T-cell (primary cell): ENCODE data around the gene NELFB. TPM values are rescaled to one million over a fixed set of nuclear protein-coding genes. Genes with fewer than 3 reads are reported as not detected.

Source experiments
- ATAC-seq, 4 experiments: fragments of 200-7000 bp in 3 of 4; fragments of 150-1000 bp in 1 of 4; cut with Tn5 transposase; replicated peaks in 1 of 4; 1 replicate in 3 of 4; 2 replicates in 1 of 4; pipeline ENCODE4 v1.10.0; 2021; ENCODE audit warnings: moderate library complexity in 3 of 4, mild to moderate bottlenecking in 2 of 4, moderate number of reproducible peaks in 1 of 4
- CTCF ChIA-PET, 2 donors: fragments of 300-600 bp; sonication (Branson Sonifier 250); formaldehyde crosslinking; loops; one replicate each; lab custom pipeline; 2022; ENCODE audit warnings: antibody characterized with exemption in 2 of 2; lab: Charles Lee
- POLR2A ChIA-PET, 2 donors: fragments of 300-600 bp; sonication (Branson Sonifier 250); formaldehyde crosslinking; loops; one replicate each; lab custom pipeline; 2022; ENCODE audit warnings: antibody characterized with exemption in 2 of 2; lab: Charles Lee
- DNase-seq, 35 experiments: peaks; one replicate each; pipeline versions ENCODE4 v3.0.0 to v3.0.0-alpha.2; 2013 to 2023
- H3K27ac ChIP-seq: one replicate; pipeline ENCODE4 v1.5.1; 2013; ENCODE audit warnings: low read length
- H3K27me3 ChIP-seq, 2 experiments: replicated peaks in 1 of 2; 1 replicate in 1 of 2; 2 replicates in 1 of 2; pipeline versions ENCODE4 v1.6.1 to v1.7.0; 2013; ENCODE audit warnings: low read length in 1 of 2, mixed read lengths in 1 of 2; ENCODE audit not compliant: control insufficient read depth in 2 of 2, insufficient read depth in 2 of 2; ENCODE audit errors: extremely low read depth in 1 of 2
- H3K36me3 ChIP-seq, 2 donors: 1 replicate in 1 of 2; 2 replicates in 1 of 2; pipeline versions ENCODE4 v1.6.1 to v1.7.0; 2013; ENCODE audit warnings: low read length in 1 of 2; ENCODE audit not compliant: control insufficient read depth in 2 of 2, insufficient read depth in 1 of 2; ENCODE audit errors: extremely low read depth in 1 of 2
- H3K4me1 ChIP-seq, 2 experiments: 1 replicate in 1 of 2; 2 replicates in 1 of 2; pipeline versions ENCODE4 v1.6.1 to v1.7.0; 2013; ENCODE audit warnings: low read length in 2 of 2, mixed read lengths in 1 of 2; ENCODE audit not compliant: insufficient read depth in 2 of 2, control insufficient read depth in 1 of 2; ENCODE audit errors: extremely low read depth in 1 of 2
- H3K4me3 ChIP-seq, 2 donors: 1 replicate in 1 of 2; 2 replicates in 1 of 2; pipeline versions ENCODE4 v1.5.1 to v1.7.0; 2013; ENCODE audit warnings: mild to moderate bottlenecking in 2 of 2, low read length in 1 of 2, moderate library complexity in 1 of 2; ENCODE audit not compliant: control insufficient read depth in 1 of 2; ENCODE audit errors: extremely low read depth in 1 of 2
- H3K9me3 ChIP-seq: 2 replicates; pipeline ENCODE4 v1.7.0; 2013
- H3K27ac Mint-ChIP-seq, 2 donors: one replicate each; pipeline ENCODE4 v1.8.0; 2020 to 2021; ENCODE audit warnings: mild to moderate bottlenecking in 2 of 2, mixed read lengths in 2 of 2
- H3K27me3 Mint-ChIP-seq, 2 donors: one replicate each; pipeline ENCODE4 v1.8.0; 2021 to 2022; ENCODE audit warnings: mixed read lengths in 2 of 2
- H3K36me3 Mint-ChIP-seq: one replicate; pipeline ENCODE4 v1.8.0; 2021; ENCODE audit warnings: mixed read lengths
- H3K4me1 Mint-ChIP-seq, 3 donors: one replicate each; pipeline ENCODE4 v1.8.0; 2020 to 2022; ENCODE audit warnings: mixed read lengths in 3 of 3, mild to moderate bottlenecking in 1 of 3
- H3K4me3 Mint-ChIP-seq, 3 donors: one replicate each; pipeline ENCODE4 v1.8.0; 2020 to 2022; ENCODE audit warnings: mild to moderate bottlenecking in 3 of 3, mixed read lengths in 3 of 3, moderate library complexity in 3 of 3
- H3K9me3 Mint-ChIP-seq, 3 donors: one replicate each; pipeline ENCODE4 v1.8.0; 2020 to 2022; ENCODE audit warnings: mixed read lengths in 3 of 3
- WGBS: methylation state at CpG from one replicate; pipeline ENCODE4 v1.1.5; 2013; ENCODE audit warnings: missing lambda C conversion rate; ENCODE audit not compliant: insufficient coverage; 5-methylcytosine and 5-hydroxymethylcytosine counted together
- total RNA-seq, 35 experiments: library from RNA in 6 of 35; stranded (reverse) in 6 of 35; fragments of 120-200 nt in 1 of 35; gene quantifications; one replicate each; pipeline versions ENCODE4 v1.2.1 to v1.2.4 and lab custom pipeline; 2013 to 2026

NELFB gene
- total RNA-seq, 5 donors from 2014 or later (not counting 1 experiment from before 2014, with no cell fraction given): 36.1 to 62.2 (median 58.8) TPM

GRCh38 chr9:137310189-137311052 lies 55.3 kb downstream of the NELFB start:
- ATAC-seq (no peak), DNase-seq (no peak)
- H3K4me3 Mint-ChIP-seq: no peak overlapping the region
- no peak overlapping the region for H3K4me3 ChIP-seq
- ChIA-PET CTCF (no interaction called here), POLR2A (no interaction called here)
- H3K9me3 Mint-ChIP-seq: no peaks in the 10 kb centered on the region
- H3K27ac ChIP-seq: no peak overlapping the region
- H3K4me1 Mint-ChIP-seq: peaks cover 0 to 10% (median 5%) of the 10 kb centered on the region in 3 donors
- no peaks in the 10 kb centered on the region for H3K36me3 Mint-ChIP-seq
- H3K4me1 ChIP-seq: peaks cover 7 to 26% of the 10 kb centered on the region in 2 experiments
- no peaks in the 10 kb centered on the region for H3K9me3 ChIP-seq
- H3K36me3 ChIP-seq: no peaks in the 10 kb centered on the region
- peaks cover 0 to 28% of the 10 kb centered on the region in 2 experiments for H3K27me3 ChIP-seq
- no peak overlapping the region for H3K27ac Mint-ChIP-seq
- H3K27me3 Mint-ChIP-seq: peaks cover 0 to 7% of the 10 kb centered on the region in 2 donors
- 73% methylated on average over 14 of the region's 20 CpGs for WGBS

- no peaks in the 10 kb centered on the region for H3K36me3 Mint-ChIP-seq
- Histone ChIP-seq H3K27ac (no peak overlapping the region), H3K36me3 (no peaks in the 10 kb centered on the region), H3K4me1 (peaks cover 1 to 21% of the 10 kb centered on the region in 2 experiments), H3K4me3 (no peak overlapping the region), H3K27me3 (peaks cover 0 to 25% of the 10 kb centered on the region in 2 experiments), H3K9me3 (no peaks in the 10 kb centered on the region)
- ATAC-seq: peak in 2 of 4 experiments; percentile 37 to 57
- H3K27ac Mint-ChIP-seq: no peak overlapping the region
- H3K27me3 Mint-ChIP-seq: peaks cover 0 to 7% of the 10 kb centered on the region in 2 donors
- WGBS: 50% methylated on average over 25 of the region's 27 CpGs
- ChIA-PET CTCF (no interaction called here), POLR2A (no interaction called here)
- no peak overlapping the region for H3K4me3 Mint-ChIP-seq
- H3K4me1 Mint-ChIP-seq: peaks cover 0 to 5% (median 1%) of the 10 kb centered on the region in 3 donors
- peak in 2 of 35 experiments; percentile 38 to 40 for DNase-seq
- H3K9me3 Mint-ChIP-seq: no peaks in the 10 kb centered on the region
Observed at GRCh38 chr9:137311171-137311985, 56.3 kb downstream of the NELFB start.

- H3K27me3 Mint-ChIP-seq: peaks cover 0 to 9% of the 10 kb centered on the region in 2 donors
- 74% methylated on average over 22 of the region's 28 CpGs for WGBS
- H3K4me3 Mint-ChIP-seq: no peak overlapping the region
- peaks cover 0 to 1% (median 0%) of the 10 kb centered on the region in 3 donors for H3K4me1 Mint-ChIP-seq
- DNase-seq (no peak), ATAC-seq (no peak)
- ChIA-PET POLR2A (interaction anchor here in 1 of 2 donors (0.6 kb wide), 1 partner anchor 261 kb away, joined by 10 read pairs; no protein-coding TSS in a partner anchor), CTCF (no interaction called here)
- H3K36me3 ChIP-seq: no peaks in the 10 kb centered on the region
- no peak overlapping the region for H3K27ac ChIP-seq
- H3K4me3 ChIP-seq: no peak overlapping the region
- peaks cover 0 to 31% of the 10 kb centered on the region in 2 experiments for H3K27me3 ChIP-seq
- H3K9me3 ChIP-seq: no peaks in the 10 kb centered on the region
- H3K36me3 Mint-ChIP-seq: no peaks in the 10 kb centered on the region
- H3K27ac Mint-ChIP-seq: no peak overlapping the region
- H3K4me1 ChIP-seq: peaks cover 0 to 23% of the 10 kb centered on the region in 2 experiments
- no peaks in the 10 kb centered on the region for H3K9me3 Mint-ChIP-seq
Observed at GRCh38 chr9:137311986-137312851, 57.1 kb downstream of the NELFB start.

- Histone ChIP-seq H3K27ac (no peak overlapping the region), H3K4me1 (peaks cover 0 to 23% of the 10 kb centered on the region in 2 experiments), H3K27me3 (peaks cover 0 to 38% of the 10 kb centered on the region in 2 experiments), H3K4me3 (no peak overlapping the region), H3K9me3 (no peaks in the 10 kb centered on the region), H3K36me3 (no peaks in the 10 kb centered on the region)
- H3K4me1 Mint-ChIP-seq: no peaks in the 10 kb centered on the region
- ATAC-seq (no peak), DNase-seq (peak in 1 of 35 experiments; percentile 3)
- H3K36me3 Mint-ChIP-seq: no peaks in the 10 kb centered on the region
- CTCF ChIA-PET: no interaction called here
- POLR2A ChIA-PET: interaction anchor here in 1 of 2 donors (0.6 kb wide), 1 partner anchor 261 kb away, joined by 10 read pairs; no protein-coding TSS in a partner anchor
- peaks cover 0 to 9% of the 10 kb centered on the region in 2 donors for H3K27me3 Mint-ChIP-seq
- WGBS: 96% methylated on average over 3 of the region's 6 CpGs
- no peak overlapping the region for H3K27ac Mint-ChIP-seq
- no peaks in the 10 kb centered on the region for H3K9me3 Mint-ChIP-seq
- no peak overlapping the region for H3K4me3 Mint-ChIP-seq
Observed at GRCh38 chr9:137312852-137313325, 57.8 kb downstream of the NELFB start.

GRCh38 chr9:137313326-137313936 lies 58.3 kb downstream of the NELFB start:
- Histone ChIP-seq H3K27ac (no peak overlapping the region), H3K4me1 (peaks cover 0 to 23% of the 10 kb centered on the region in 2 experiments), H3K27me3 (peaks cover 0 to 43% of the 10 kb centered on the region in 2 experiments), H3K36me3 (no peaks in the 10 kb centered on the region), H3K9me3 (no peaks in the 10 kb centered on the region), H3K4me3 (no peak overlapping the region)
- H3K27ac Mint-ChIP-seq: no peak overlapping the region
- H3K36me3 Mint-ChIP-seq: no peaks in the 10 kb centered on the region
- no peak for ATAC-seq
- no peaks in the 10 kb centered on the region for H3K9me3 Mint-ChIP-seq
- DNase-seq: no peak
- H3K27me3 Mint-ChIP-seq: peaks cover 0 to 9% of the 10 kb centered on the region in 2 donors
- ChIA-PET POLR2A (no interaction called here), CTCF (no interaction called here)
- H3K4me1 Mint-ChIP-seq: no peaks in the 10 kb centered on the region
- H3K4me3 Mint-ChIP-seq: no peak overlapping the region
- 74% methylated on average over 7 of the region's 9 CpGs for whole genome bisulfite sequencing
